Left lobe of liver (tissue), 2 donors: Measurements from ENCODE around the gene LRRC56. TPM values are rescaled to one million over a fixed set of nuclear protein-coding genes. Genes with fewer than 3 reads are reported as not detected.
"Not testable (repeated sequence)": the region's sequence is repeated elsewhere in the genome, so short reads cannot be mapped to it uniquely, and the experiment has no call there.

ENCODE experiments used
- ATAC-seq: fragments of 200-7000 bp; cut with Tn5 transposase; one replicate; pipeline ENCODE4 v1.9.1; 2020; ENCODE audit warnings: mild to moderate bottlenecking, moderate library complexity
- DNase-seq: peaks from one replicate; pipeline ENCODE4 v3.0.0-alpha.2; 2020; ENCODE audit warnings: low spot score
- total RNA-seq: library from RNA; stranded (reverse); gene quantifications from one replicate; pipeline ENCODE4 v1.2.1, GENCODE V29; 2021
- donor health status: DM: no; HTN: no; CAD: no; lungs with moderate emphysema.
- donor health status: DM: no; HTN: yes; CAD: no.

LRRC56 gene
- total RNA-seq, 1 donor from 2014 or later = 0.93 TPM

DNA sequence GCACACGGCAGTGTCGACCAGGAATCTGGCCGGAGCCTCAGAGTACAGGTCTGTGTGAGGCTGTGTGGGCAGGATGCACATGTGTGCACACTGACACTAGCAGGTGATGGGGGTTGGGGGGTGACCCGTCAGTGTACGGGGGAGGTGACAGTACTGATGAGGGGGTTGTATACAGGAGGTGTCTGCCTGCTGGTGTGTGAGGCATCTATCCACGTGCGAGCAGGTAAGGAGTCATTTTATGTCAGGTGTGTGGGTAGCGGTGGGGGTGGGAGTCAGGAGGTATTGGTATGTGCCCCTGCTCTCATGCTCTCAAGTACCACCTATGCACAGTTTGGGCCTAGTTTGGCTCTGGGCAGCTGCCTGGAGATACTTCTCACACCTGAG lies 34.5 kb downstream of the LRRC56 start:
- ATAC-seq = no peak
- DNase-seq = no peak

DNA sequence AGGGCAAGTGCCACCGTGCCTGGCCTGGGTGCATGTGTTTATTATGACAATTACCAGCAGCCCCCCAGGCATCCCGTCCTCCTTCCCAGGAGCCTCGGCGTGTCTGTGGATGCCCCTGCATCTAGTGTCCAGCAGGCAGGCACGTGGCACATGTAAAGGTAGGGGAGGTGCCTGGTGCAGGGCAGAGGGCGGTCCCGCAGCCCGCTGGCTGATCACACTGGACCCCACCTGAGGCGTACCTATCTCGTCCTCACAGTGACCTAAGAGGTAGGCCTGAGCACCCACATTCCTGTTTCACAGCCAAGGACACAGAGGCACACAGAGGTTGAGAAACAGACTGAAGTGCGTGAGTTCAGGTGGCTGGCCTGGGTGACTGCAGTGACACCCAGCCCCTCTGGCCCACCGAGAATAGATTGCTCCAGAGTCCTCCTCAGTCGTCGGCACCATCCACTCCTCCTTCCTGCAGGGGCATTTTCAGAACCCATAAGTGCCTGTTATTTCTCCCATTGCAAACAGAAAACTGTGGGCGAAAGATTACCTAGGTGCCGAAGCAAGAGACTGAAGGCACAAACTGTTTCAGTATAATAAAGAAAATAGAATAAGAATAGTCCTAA lies 35.9 kb downstream of the LRRC56 start:
- DNase-seq = peak; percentile 75
- ATAC-seq = peak; percentile 1

DNA sequence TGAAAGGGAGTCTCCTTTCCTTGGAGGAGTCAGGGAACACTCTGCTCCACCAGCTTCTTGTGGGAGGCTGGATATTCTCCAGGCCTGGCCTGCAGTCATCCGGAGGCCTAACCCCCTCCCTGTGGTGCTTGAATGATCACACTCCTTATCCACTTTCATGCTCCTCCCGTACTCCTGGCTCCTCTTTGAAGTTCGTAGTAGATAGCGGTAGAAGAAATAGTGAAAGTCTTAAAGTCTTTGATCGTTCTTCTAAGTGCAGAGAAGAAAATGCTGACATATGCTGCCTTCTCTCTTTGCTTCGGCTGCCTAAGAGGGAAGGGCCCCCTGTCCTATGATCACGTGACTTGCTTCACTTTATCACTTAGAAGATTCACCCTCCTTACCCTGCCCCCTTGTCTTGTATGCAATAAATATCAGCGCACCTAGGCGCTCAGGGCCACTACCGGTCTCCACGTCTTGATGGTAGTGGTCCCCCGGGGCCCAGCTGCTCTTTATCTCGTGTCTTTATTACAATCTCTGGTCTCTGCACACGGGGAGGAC lies 36.8 kb downstream of the LRRC56 start:
- not testable (repeated sequence) for ATAC-seq, DNase-seq

DNA sequence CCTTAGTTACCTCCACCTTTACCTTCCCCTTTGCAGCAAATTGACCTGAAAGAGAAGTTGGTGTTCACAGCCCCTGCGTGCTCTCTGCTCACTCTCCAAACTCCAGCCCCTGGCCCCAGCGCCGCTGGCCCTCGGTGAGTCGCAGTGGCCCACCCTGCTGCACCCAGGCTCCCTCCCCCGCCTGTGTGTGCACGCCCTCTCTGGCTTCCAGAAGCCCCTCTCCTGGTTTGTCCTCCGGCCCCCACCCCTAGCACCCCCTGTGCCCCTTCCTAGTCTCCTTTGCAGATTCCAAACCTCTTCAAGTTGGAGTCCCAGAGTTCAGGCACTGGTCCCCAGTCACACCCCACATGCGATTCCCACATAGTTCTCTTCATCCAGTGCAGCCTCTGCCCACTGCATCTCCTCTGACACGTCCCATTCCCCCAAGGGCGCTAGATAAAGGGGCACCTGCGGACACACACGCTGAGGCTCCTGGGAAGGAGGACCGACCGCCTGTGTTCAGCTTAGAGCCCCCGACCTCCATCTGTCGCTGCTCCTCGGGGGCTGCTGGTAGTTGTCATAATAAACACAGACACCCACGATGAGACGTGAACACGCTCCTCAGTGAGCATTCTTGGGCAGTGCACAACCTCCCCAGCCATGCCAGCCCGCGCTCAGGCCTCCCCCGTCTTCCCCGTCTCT lies 37.4 kb downstream of the LRRC56 start:
- DNase-seq (no peak), ATAC-seq (peak; percentile 0)

DNA sequence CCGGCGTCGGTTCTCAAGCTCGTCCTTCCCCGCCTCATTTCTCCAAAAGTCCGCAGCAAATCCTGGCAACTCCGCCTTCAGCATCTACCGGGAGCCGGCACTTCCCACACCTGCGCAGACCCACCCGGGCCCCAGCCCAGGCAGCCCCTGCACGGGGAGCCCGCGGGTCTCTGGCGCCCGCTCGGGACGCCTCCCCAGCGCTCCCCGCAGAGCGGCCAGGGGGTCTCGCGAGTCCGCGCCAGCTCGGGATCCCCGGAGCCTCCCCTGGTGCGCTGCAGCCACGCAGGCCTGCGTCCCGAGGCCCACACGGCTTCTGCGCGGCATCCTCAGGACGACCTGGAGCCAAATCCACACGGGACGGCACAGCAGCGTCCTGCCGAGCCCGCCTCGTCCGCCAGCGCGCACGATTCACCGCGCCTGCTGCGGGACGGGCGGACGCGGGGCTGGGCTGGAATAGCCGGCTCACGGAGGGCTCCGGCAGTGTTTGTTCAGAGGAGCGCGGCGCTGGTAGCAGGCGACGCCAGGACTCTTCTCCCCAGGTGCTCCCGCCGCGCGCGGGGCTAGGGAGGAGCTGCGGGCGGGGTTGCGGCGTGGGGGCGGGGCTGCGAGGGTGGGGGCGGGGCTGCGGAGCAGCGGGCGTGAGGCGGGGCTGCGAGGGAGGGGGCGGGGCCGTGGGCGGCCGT lies 38.1 kb downstream of the LRRC56 start:
- DNase-seq = peak; percentile 87
- ATAC-seq = peak; percentile 68

DNA sequence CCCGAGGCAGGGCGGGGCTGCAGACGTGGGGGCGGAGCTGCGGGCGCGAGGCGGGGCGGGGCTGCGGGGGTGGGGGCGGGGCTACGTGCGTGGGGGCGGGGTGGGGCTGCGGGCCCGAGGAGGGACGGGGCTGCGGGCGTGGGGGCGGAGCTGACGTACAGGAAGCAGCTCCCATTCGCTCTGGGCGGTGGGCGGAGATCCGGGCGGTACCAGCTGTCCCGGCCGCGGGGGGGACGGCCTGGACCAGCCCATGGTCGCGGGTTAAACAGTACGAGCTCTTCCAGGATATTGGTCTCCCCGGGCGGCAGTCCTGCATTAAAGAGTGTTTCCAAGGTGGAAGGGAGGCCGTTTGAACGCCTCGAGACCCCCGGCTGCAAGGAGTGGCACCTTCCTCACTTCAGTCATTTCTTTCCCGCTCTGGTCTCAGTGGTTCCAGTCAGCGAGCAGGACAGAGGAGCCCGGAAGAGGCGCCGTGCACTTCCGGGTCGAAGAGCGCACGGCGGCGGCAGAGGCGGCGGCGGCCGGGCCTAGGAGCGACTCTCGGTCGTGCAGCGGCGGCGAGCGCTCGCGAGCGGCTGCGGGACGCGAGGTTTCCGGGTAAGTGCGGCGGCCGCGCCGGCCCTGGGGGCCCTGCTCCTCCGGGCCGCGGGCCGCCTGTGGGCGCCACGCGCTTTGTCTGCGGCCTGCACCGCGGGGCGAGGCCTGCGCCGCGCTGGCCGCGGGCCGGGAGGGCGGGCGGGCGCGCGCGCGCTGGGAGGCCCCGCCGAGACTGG lies 38.9 kb downstream of the LRRC56 start, which contains the start of gene PHRF1:
Gene PHRF1 (plus strand): TSS at position 475 of the 773 bp plus-strand sequence. CDS start 5,043 bp downstream, outside the sequence.
- peak; percentile 77 for ATAC-seq
- DNase-seq = peak; percentile 96

DNA sequence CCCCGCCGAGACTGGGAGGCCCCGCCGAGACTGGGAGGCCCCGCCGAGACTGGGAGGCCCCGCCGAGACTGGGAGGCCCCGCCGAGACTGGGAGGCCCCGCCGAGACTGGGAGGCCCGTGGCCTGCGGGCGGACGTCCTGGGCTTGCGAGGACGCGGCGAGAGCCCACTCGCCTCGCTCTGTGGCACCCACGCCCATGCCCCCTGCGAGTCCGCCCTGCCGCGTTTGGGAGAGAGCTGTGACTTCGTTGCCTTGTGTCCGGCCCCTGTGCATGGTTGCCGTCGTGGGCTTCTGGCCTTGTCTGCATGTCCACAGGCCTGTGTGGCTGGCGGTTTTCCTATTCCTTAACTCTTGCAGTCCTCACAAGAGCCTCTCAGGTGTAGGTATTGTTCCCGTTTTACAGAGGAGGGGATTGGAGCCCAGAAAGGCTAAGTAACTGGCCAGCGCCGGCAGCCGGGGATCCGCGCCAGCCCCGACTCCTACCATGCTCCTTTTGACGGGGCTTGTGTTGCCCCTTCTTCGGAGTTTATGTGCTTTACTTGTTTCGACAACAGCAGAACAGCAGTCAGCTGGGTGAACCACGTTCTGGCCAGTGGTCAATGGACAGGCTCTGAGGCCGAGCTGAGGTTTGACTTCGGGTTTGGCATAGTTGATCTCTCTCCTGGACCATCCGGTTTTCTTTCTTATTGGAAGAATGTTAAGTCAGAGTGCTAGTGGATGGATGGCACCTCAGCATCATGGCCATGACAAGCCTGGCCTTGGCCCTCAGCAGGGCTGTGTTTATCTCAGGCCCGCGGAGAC lies 39.7 kb downstream of the LRRC56 start:
- peak; percentile 50 for DNase-seq
- ATAC-seq = no peak

DNA sequence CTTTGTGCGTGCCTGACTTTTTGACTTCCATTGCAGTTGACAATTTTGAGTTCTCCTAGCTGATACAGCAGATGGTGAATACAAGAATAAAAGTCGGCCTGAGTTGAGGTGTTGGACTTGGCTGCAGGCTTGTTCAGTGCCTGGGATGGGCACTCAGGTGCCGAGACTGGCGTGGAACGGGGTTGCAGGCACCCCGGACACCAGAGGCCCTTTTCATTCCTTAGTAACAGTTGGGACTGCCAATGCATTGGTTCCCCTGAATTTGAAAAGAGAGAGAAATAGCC lies 40.2 kb downstream of the LRRC56 start:
- ATAC-seq (no peak), DNase-seq (no peak)

DNA sequence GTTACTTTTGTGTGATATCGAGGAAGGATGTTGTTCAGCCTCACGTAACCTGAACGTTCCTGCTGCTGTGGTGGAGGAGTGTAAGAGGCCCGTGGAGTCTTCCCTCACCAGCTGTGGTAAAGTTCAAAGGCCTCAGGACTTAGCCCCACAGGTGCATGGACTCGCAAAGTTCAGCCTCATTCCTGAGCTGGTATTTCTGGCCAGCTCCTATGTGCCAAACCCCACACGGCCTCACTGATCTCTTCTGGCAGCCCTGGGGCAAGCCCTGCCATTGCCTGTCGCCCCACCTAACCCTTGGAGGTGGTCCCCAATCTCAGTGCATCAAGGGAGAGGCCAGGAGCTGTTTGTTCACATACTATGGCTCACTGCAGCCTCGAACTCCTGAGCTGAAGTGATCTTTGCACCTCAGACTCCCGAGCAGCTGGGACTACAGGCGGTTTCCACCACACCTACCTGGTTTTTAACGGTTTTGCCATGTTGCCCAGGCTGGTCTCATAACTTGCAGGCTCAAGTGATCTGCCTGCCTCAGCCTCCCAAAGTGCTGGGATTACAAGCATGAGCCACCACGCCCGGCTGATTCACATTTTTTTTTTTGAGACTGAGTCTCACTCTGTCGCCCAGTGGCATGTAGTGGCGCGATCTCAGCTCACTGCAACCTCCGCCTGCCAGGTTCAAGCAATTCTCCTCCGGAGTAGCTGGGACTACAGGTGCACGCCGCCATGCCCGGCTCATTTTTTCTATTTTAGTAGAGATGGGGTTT lies 41.1 kb downstream of the LRRC56 start:
- peak; percentile 32 for ATAC-seq
- peak; percentile 84 for DNase-seq

DNA sequence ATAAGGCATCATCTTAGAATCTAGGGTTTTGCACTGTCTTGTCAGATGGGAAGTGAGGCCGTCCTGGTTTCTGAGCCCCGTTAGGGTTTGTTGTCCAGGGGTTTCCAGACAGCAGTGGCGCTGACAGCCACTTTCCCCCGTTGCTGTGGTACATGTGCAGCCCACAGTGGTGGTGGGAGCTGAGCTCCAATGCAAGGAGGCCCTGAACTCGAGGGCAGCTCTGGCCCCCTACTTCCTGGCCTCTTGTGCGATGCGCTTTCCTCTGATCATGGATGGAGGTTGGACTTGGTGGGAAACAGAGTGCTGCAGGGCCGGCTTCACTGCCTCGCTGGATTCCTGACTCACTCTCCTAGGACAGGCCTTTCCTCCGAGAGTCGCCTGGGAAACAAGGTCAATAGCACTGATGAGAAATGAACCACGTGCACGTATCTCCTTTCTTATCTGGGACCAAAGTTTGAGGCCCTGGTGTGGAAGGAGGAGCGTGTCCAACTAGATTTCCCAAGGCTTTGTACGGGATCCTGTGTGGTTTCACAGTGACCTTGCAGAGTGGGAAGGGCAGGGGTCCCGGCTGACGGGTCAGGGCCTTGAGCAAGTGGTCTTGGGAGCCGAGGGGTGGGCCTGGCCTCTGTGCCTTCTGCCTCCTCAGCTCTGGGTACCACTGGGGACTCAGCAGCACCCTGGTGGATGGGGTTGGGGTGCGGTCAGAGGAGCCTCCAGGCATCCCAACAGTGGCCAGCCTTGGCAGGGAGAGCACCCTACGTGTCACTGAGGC lies 42.7 kb downstream of the LRRC56 start:
- DNase-seq (peak; percentile 74), ATAC-seq (peak; percentile 15)

DNA sequence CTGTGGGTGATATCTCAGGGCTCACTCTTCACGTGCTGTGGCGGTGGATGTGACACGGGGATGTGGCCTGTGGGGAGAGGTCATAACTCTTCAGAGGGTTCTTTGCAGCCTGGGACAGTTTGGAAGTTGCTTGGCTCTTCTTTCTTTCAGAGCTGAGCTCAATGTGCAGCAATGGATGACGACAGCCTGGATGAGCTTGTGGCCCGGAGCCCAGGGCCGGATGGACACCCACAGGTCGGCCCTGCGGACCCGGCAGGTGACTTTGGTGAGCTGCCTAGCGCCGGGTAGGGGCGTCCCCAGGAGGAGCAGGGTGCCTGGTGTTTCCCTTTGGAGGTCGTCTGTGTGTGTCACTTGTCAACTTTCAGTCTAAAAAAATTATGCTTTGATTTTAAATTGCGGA lies 44.0 kb downstream of the LRRC56 start:
- DNase-seq = peak; percentile 75
- peak; percentile 58 for ATAC-seq

DNA sequence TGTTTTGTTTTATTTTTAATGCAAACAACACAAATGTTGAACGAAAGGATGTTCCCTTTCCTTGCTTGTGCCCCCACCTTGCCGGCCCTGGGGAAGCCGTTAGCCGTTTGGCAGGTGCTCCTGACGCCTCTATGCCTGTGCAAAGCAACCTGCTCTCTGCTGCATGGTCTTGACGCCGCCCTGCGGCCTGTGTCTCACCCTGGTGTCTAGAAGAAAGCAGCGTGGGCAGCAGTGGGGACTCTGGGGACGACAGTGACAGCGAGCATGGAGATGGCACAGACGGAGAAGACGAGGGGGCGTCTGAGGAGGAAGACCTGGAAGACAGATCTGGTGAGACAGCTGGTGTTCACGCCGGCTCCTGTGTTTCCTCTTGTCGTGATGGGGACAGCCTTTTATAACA lies 44.4 kb downstream of the LRRC56 start:
- ATAC-seq (no peak), DNase-seq (no peak)

DNA sequence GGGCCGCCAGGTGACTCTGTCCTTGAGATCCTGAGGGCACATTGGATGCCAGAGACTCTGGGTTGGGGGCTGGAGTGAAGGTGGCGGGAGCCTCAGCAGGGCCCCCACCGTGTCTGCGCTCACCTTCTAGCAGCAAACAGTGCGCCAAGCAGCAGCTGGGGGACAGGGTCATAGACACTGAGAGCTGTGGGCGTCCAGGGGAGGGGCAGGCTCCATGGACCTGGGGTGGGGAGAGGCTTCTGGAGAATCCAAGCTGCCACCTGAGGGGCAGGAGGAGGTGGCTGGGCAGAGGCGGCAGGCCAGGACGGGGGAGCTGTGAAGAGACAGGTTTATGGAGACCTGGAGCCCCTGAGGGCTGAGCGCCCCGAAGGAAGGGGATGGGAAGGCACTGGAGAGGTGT lies 47.0 kb downstream of the LRRC56 start:
- DNase-seq (no peak), ATAC-seq (no peak)

DNA sequence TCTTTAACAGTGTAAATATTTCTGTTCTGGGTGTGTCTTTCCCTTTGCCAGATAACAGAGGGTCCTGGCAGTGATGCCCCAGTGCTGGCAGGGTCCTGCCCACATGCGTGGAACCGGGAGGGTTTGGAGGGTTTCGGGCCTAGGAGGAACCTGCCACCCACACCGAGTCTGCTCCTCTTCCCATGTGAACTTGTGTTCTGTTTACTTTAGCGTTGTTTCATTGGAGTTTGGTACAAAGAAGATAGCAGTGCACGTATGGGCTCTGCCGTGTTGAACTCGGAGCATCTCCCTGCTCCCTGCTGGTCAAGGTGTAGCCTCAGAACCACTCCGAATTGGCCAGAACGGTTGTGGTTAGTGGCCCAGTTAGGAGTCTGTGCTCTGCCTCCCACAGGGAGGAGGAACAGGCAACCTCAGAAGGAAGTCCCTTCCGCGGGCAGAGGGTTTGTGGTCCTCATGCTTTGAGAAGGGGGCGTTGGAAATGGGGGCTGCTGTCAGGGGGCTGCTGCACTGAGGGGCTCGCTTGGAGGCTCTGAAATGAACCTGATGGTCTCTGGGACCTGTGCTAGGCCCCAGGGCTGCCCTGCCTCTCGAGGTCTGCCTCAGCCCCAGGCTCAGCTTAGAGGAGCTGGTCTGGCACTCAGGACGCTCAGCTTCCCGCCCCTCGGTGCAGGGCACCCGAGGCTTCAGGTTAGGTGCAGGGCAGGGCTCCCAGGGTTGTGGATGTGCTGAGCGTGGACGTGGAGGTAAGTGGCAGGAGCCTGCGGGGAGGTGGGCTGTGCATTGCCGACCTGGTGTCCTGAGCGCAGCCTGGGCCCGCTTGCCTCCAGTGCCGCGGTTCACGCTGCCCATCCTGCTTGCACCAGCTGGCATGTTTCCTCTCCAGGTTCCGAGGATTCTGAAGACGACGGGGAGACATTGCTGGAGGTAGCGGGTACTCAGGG lies 49.3 kb downstream of the LRRC56 start:
- ATAC-seq = peak; percentile 66
- DNase-seq = peak; percentile 48

DNA sequence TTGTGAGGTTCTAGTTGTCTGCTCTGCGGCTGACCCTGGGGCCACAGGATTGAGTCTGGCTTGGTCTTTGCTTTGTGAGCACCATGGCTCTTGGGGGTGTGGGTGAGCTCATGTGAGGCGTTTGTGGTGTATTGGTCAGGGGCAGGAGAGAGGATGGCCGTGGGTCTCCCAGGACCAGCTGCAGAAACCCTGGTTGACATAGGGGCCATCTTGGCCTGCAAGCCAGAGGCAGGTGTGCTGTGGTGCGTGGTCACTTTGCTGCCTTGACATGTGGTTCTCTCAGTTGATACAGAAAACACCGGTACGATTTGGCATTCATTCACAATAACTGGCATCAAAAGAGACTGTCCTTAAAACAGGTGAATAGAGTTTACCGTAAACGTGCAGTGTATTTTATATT lies 50.2 kb downstream of the LRRC56 start:
- ATAC-seq (peak; percentile 44), DNase-seq (no peak)

DNA sequence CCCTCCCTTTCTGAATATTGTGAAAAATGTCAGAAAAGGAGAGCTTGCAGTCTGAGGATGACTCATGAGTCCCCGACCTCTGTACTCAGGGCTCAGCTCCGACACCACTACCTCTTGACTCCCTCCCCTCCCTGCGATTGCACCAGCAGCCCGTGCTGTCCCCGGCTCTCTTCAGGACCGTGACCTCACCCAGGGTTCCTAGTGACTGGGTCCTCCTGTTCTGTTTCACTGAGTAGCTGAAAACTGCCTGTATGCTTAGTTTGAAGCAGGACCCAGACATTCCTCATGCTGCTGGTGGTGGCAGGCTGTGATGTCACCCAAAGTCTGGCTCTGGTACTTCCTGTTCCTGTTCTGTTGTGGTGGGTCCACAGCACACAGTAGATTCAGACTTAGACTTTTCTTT lies 50.7 kb downstream of the LRRC56 start:
- DNase-seq (peak; percentile 92), ATAC-seq (peak; percentile 92)

DNA sequence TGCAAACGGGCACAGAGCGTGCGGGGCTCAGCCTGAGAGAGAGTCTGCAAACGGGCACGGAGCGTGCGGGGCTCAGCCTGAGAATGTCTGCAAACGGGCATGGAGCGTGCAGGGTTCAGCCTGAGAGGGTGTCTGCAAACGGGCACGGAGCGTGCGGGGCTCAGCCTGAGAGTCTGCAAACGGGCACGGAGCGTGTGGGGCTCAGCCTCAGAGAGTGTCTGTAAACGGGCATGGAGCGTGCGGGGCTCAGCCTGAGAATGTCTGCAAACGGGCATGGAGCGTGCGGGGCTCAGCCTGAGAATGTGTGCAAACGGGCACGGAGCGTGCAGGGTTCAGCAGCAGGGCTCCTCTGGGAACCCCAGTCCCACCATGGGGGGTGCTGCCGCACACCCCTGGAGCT lies 52.5 kb downstream of the LRRC56 start:
- DNase-seq (no peak), ATAC-seq (no peak)

DNA sequence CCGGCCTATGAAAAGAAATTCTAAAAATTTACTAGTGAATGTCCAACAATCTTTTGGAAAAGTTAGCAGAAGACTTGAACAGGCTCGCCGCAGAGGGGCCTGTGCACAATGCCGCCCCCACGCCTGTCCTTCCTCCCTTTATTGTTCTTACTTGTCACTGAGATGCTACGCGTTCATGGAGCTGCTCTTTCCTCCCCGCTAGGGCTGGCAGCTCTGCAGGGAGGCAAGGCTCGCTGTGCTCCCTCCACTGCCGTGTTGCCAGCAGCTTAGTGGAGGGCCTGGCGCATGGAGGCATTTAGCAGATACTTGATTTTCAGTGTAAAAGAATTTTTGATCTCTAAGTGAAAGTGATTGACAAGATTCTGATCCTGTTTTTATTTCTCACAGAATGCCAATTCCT lies 53.7 kb downstream of the LRRC56 start:
- no peak for ATAC-seq
- DNase-seq = no peak
